Esophagus squamous epithelium (tissue), 5 donors: Measurements from ENCODE around the gene MMP14. TPM values are rescaled to one million over a fixed set of nuclear protein-coding genes. Genes with fewer than 3 reads are reported as not detected.

Source experiments
- DNase-seq: peaks from one replicate; lab custom pipeline; 2025; lab: John Stamatoyannopoulos, UW
- H3K27ac ChIP-seq, 4 donors: fragments of 200-600 bp; sonication (generic); one replicate each; pipeline ENCODE4 v1.5.1; 2016 to 2019; ENCODE audit warnings: mild to moderate bottlenecking in 1 of 4
- H3K27me3 ChIP-seq, 4 donors: fragments of 200-600 bp; sonication (generic); 1 replicate in 3 of 4; 2 replicates in 1 of 4; pipeline versions ENCODE4 v1.5.1 to v1.6.0; 2017 to 2021; ENCODE audit warnings: antibody characterized with exemption in 1 of 4
- H3K36me3 ChIP-seq, 3 donors: fragments of 200-600 bp; sonication (generic); one replicate each; pipeline ENCODE4 v1.5.1; 2016 to 2019
- H3K4me1 ChIP-seq, 3 donors: fragments of 200-600 bp; sonication (generic); one replicate each; pipeline ENCODE4 v1.5.1; 2017 to 2019
- H3K4me3 ChIP-seq, 4 donors: fragments of 200-600 bp; sonication (generic); 1 replicate in 3 of 4; 2 replicates in 1 of 4; pipeline ENCODE4 v1.5.1; 2016 to 2019; ENCODE audit warnings: mild to moderate bottlenecking in 2 of 4, moderate library complexity in 1 of 4
- H3K9me3 ChIP-seq, 3 donors: fragments of 200-600 bp; sonication (generic); one replicate each; pipeline ENCODE4 v1.5.1; 2016 to 2019
- CTCF ChIP-seq, 6 experiments: fragments of 450-650 bp in 4 of 6; fragments of 200-600 bp in 2 of 6; sonication (generic) in 2 of 6; IDR thresholded peaks; one replicate each; pipeline ENCODE4 v1.5.1; 2016 to 2019; ENCODE audit warnings: antibody characterized with exemption in 6 of 6, mild to moderate bottlenecking in 4 of 6, moderate library complexity in 4 of 6
- POLR2A ChIP-seq, 4 donors: fragments of 450-650 bp; IDR thresholded peaks; one replicate each; pipeline ENCODE4 v1.6.1; 2017; ENCODE audit warnings: antibody characterized with exemption in 4 of 4, mild to moderate bottlenecking in 4 of 4, moderate library complexity in 3 of 4
- WGBS, 2 donors: methylation state at CpG; one replicate each; pipeline ENCODE4 v1.1.5; 2018; 5-methylcytosine and 5-hydroxymethylcytosine counted together
- intact Hi-C: fragments of 100-400 bp; cut with DNase I; formaldehyde crosslinking; loops from one replicate; pipeline ENCODE4 v1.15.0; 2022
- total RNA-seq, 4 donors: library from RNA; depleted of rRNA; stranded (reverse); fragments of >200 nt; gene quantifications; one replicate each; pipeline ENCODE4 v1.1.0, GENCODE V29; 2016
- donor health status: DM: yes; HTN: yes; CAD: no.

The MMP14 gene
- total RNA-seq, 4 donors from 2014 or later, result 67.9 to 127 (median 102) TPM

DNA sequence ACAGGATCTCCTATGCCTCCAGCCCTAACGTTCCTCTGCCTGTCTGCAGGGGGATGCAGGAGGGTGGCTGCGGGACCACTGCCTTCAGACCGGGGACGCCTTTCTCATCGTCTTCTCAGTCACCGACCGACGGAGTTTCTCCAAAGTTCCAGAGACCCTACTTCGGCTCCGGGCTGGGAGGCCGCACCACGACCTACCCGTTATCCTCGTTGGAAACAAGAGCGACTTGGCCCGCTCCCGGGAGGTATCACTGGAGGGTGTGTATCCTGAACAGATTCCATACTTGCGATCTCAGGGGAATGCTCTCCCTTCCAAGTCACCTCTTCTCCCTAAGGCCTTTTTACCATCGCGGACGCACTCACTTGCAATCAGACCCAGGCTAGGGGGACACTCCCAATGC, 49.6 kb downstream of the MMP14 start:
- H3K36me3 ChIP-seq, result no peaks in the 10 kb centered on the region
- no peak for TF ChIP-seq POLR2A (IDR thresholded peaks at IDR 0.05)
- no peak for TF ChIP-seq CTCF (IDR thresholded peaks at IDR 0.05)
- WGBS, 2 donors, result 86 to 87% methylated on average over 10 of the region's 21 CpGs
- no peaks in the 10 kb centered on the region for H3K27me3 ChIP-seq
- H3K9me3 ChIP-seq, result no peaks in the 10 kb centered on the region
- H3K4me3 ChIP-seq, result peak overlapping the region in 2 of 4 donors; percentile 60 to 70
- intact Hi-C loops, result no loop called here
- DNase-seq, result no peak
- peaks cover 19 to 77% (median 21%) of the 10 kb centered on the region in 3 donors for H3K4me1 ChIP-seq
- H3K27ac ChIP-seq, result peak overlapping the region; percentile 77 to 92 (median 84)

DNA sequence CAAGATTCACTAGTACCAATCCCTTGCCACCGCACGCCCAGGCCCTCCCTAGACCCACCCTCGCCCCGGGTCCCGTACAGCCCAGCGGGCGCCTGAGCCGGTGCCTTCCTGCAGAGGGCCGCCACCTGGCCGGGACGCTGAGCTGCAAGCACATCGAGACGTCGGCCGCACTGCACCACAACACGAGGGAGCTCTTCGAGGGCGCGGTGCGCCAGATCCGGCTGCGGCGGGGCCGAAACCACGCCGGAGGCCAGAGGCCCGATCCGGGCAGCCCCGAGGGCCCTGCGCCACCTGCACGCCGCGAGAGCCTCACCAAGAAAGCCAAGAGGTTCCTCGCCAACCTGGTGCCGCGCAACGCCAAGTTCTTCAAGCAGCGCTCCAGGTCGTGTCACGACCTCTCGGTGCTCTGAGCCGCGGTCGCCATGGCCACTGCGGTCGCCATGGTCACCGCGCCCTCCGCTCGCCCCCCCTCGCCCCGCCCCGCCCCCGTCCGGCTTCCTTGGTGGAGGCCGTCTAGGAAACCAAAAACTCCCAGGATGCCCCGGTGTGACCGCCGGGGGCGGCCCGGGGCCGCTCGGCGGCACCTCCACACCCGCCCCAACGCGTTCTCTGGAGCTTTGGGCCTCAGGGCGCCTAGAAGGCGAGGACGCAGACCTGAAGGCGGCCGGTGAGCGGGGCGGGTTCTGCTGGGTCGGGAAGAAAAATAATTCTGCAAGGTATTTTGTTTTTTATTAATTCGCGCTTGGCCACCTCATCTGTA, 50.3 kb downstream of the MMP14 start:
- Histone ChIP-seq H3K4me1 (peaks cover 19 to 70% (median 21%) of the 10 kb centered on the region in 3 donors), H3K36me3 (no peaks in the 10 kb centered on the region), H3K4me3 (peak overlapping the region; percentile 48 to 70 (median 56)), H3K27ac (peak overlapping the region; percentile 77 to 92 (median 84)), H3K9me3 (no peaks in the 10 kb centered on the region), H3K27me3 (no peaks in the 10 kb centered on the region)
- DNase-seq, result no peak
- 6 to 8% methylated on average over 14 to 24 of the region's 77 CpGs for WGBS, 2 donors
- TF ChIP-seq CTCF (IDR thresholded peaks at IDR 0.05), result peak in 2 of 6 experiments; percentile 5 to 23
- TF ChIP-seq POLR2A (IDR thresholded peaks at IDR 0.05), result peak in 1 of 4 donors; percentile 37
- intact Hi-C loops, result no loop called here

DNA sequence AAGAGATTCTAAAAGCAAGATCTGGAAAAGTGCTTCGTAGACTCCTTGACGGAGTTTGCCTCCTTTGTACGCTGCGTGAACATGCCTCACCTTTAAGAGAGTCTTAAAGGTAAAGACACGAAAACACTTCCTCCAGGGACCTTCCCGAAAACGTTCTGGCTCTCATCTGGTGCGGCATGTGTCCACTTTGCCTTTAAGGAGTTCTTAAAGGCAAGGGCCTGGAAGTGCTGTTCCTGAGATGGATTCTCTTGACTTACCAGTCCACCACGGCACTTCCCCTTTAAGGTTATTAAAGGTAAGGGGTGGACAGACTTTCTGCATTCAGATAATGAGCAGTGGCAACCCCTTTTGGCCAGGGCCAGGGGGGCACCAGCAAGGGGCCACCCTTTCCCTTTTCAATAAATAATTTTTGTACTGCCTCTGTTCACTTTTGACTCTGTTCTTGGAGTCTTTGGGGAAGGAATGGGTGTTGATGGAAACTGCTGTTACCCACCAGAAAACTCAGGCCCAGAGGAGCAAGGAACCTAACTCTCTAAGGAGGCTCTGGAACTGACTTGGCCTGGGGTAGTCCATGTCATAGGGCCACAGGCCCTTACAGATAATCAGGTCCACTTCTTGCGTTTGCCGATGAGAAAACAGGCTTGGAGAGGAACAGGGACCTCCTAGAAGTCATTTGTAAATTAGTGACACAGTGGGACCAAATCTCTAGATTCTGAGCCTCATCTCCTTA, 51.0 kb downstream of the MMP14 start:
- Histone ChIP-seq H3K9me3 (no peaks in the 10 kb centered on the region), H3K4me1 (peaks cover 19 to 62% (median 21%) of the 10 kb centered on the region in 3 donors), H3K36me3 (no peaks in the 10 kb centered on the region), H3K4me3 (peak overlapping the region; percentile 48 to 70 (median 56)), H3K27ac (peak overlapping the region; percentile 77 to 92 (median 84)), H3K27me3 (no peaks in the 10 kb centered on the region)
- DNase-seq, result no peak
- WGBS, 2 donors, result 9 to 13% methylated on average over 9 to 11 of the region's 11 CpGs
- TF ChIP-seq POLR2A (IDR thresholded peaks at IDR 0.05) (peak in 1 of 4 donors; percentile 12), CTCF (IDR thresholded peaks at IDR 0.05) (no peak)
- intact Hi-C loops, result no loop called here

DNA sequence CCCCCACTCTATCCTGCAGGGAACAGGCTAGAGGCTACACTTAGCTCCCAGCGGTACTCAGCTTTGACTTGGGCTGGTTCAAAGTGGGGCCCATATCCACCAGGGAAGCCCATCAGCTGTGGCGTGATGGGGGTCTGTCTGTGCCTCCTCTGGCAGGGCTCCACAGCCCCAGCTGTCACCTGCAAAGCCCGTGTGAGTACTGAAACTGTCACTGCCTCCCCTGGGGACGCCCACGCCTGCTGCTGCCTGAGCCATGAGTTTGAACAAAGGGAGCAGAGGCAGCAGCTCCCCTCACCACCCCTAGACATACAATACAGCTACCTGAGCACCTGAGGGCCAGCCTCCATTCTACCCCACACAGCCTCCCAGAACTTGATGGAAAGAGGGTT, 51.6 kb downstream of the MMP14 start:
- Histone ChIP-seq H3K27me3 (no peaks in the 10 kb centered on the region), H3K9me3 (no peaks in the 10 kb centered on the region), H3K4me3 (peak overlapping the region; percentile 48 to 70 (median 56)), H3K4me1 (peaks cover 19 to 56% (median 21%) of the 10 kb centered on the region in 3 donors), H3K36me3 (no peaks in the 10 kb centered on the region), H3K27ac (peak overlapping the region; percentile 77 to 92 (median 84))
- WGBS, 2 donors, result no CpG with 5 or more reads among the region's 5 CpGs
- intact Hi-C loops, result no loop called here
- TF ChIP-seq POLR2A (IDR thresholded peaks at IDR 0.05) (no peak), CTCF (IDR thresholded peaks at IDR 0.05) (no peak)
- no peak for DNase-seq

- H3K4me3 ChIP-seq, result no peak overlapping the region
- DNase-seq, result no peak
- no peaks in the 10 kb centered on the region for H3K9me3 ChIP-seq
- TF ChIP-seq POLR2A (IDR thresholded peaks at IDR 0.05), result no peak
- TF ChIP-seq CTCF (IDR thresholded peaks at IDR 0.05), result no peak
- WGBS, 2 donors, result 44% methylated on average over 4 of the region's 4 CpGs; no CpG with 5 or more reads in 1 of the 2 donors
- H3K4me1 ChIP-seq, result peaks cover 15 to 50% (median 21%) of the 10 kb centered on the region in 3 donors
- intact Hi-C loops, result no loop called here
- H3K36me3 ChIP-seq, result no peaks in the 10 kb centered on the region
- no peaks in the 10 kb centered on the region for H3K27me3 ChIP-seq
- peak overlapping the region in 2 of 4 donors; percentile 81 to 92 for H3K27ac ChIP-seq
These were observed 52.3 kb downstream of the MMP14 start for GRCh38 chr14:22888662-22889061.
